ENCODE data around the gene NRK.
"Not testable (repeated sequence)": the region's sequence is repeated elsewhere in the genome, so short reads cannot be mapped to it uniquely, and the experiment has no call there.

The NRK gene

DNA sequence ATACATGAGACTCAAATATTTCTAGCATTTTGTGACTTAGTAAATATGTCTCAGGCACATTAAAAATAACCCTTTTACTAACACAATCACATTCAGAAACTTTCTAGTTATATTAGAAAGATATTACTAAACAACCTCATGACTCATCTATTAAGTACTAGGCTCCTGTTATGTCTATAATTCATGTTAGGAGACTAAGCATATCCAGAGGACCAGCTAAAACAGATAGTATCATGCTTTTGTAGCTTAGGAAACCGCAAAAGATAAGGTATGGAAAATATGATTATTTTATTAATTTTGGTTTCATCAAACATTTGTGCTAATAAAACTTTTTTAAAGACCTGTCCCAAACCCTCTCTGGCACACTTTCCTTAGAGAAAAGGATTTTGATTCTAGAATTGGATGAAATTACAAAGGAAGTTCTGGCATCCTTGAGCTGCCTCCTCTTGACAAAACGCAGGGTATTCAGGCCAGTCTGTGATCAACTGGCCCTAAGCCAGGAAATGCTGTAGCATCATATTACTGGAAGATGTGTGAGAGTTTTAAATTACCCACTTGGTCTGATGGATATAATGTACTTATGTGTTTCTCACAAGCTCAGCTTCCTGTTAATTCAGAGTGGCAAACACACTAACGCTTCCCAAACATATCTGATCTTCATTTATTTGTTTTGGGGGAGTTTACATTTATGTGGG lies 60.4 kb downstream of the NRK start:
- DNase-seq, result no peak

- DNase-seq, result no peak
Measured at GRCh38 chrX:105894721-105895120, 72.4 kb downstream of the NRK start.

- no peak for DNase-seq
Measured at GRCh38 chrX:105909576-105909975, 87.2 kb downstream of the NRK start.

DNA sequence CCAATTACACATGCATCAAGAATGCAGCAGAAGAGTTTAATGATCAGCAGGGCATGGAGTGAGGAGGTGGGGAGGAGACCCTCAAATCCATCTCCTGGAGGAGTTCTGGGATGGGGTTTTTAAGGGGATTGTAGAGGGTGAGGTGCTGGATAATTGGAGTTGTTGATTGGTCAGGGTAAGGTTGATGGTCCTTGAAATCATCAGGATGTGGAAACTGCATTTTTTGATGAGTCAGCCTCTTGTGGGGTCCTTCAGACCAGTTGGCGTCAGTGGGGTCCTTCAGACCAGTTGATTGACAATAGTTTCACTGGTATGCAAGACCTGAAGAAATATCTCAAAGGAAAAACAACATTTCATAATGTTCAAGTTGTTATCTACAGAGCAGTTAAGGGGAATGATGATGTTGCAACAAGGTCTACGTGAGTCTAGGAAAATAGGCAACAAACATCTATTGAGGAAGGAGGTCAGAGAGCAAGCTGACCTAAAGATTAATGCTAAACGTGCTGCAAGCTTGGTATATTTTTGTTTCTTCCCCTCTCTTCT lies 88.3 kb downstream of the NRK start:
- DNase-seq, result no peak

- no peak for DNase-seq
Measured at GRCh38 chrX:105945266-105945665, 122.9 kb downstream of the NRK start.

DNA sequence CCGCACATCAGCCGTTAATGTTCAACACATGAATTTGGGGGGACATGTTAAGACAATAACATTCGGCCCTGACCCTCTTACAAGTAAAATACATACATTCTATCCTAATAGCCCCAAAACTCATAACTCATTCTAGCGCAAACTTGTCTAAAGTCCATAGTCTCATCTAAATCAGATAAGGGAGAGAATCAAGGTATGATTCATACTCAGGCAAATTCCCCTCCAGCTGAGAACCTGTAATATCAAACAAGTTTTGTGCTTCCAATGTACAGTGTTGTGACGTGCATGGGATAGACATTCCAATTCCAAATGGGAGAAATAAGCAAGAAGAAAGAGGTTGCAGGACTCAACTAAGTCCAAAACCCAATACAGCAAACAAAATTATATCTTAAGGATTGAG lies 147.1 kb downstream of the NRK start:
- no peak for DNase-seq

GRCh38 chrX:105972690-105973386 lies 150.5 kb downstream of the NRK start:
- DNase-seq, result no peak

DNA sequence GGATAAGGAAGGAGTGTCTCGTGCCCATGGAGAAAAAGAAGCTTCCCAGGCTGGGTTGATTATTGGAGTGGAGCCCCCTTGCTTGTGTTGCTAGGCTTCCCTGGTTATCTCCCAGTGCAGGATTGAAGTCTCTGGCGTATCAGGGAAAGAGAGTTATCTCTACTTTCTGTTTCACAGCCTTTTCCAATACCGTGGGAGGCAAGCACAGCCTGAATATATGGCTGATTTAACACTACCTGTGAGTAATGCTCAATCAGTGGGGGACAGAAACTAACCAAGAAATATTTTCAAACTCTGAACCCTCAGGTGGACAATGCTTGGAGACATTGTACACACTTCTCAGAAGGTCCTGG lies 151.0 kb downstream of the NRK start:
- DNase-seq, result no peak

DNA sequence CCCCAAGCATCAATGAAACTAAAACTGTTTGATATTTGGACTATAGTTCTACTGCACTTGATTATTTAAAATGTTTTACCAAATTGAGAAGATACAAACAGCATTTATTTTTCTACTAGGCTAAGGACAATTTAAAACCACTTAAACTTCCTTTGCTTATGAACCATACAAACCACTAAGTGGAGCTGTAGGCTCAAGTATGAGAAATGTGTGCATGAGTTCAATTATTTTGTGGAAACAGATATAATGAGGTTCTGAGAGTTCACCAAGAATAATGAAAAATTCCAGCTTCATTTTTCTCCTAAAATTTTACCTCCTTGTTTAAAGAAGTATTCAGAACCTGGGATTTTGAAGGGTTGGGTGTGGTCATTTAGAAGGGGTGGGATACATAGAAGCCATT lies 153.0 kb downstream of the NRK start:
- no peak for DNase-seq

GRCh38 chrX:105981772-105982485 lies 159.6 kb downstream of the NRK start:
- no peak for DNase-seq

GRCh38 chrX:105988487-105988886 lies 166.1 kb downstream of the NRK start:
- DNase-seq, result not testable (repeated sequence)

- no peak for DNase-seq
Measured at GRCh38 chrX:105999294-105999693, 177.0 kb downstream of the NRK start.

GRCh38 chrX:106000203-106000602 lies 177.9 kb downstream of the NRK start:
- no peak for DNase-seq

GRCh38 chrX:106000609-106001008 lies 178.3 kb downstream of the NRK start:
- not testable (repeated sequence) for DNase-seq

- no peak for DNase-seq
Measured at GRCh38 chrX:106005684-106006083, 183.3 kb downstream of the NRK start.

GRCh38 chrX:106007815-106008214 lies 185.5 kb downstream of the NRK start:
- no peak for DNase-seq
